Keratinocyte (primary cell): Measurements from ENCODE around the gene PARD3. TPM values are rescaled to one million over a fixed set of nuclear protein-coding genes. Genes with fewer than 3 reads are reported as not detected.

Experiments used
- DNase-seq: peaks from one replicate; pipeline ENCODE4 v3.0.0-alpha.2; 2011; ENCODE audit warnings: low read depth, missing footprints, low spot score
- FAIRE-seq: peaks from 2 replicates; lab custom pipeline; 2011; peaks lifted over from hg19 to GRCh38; lab: Jason Lieb, UNC
- H2AFZ ChIP-seq: 2 replicates; pipeline ENCODE4 v1.6.0; 2012; ENCODE audit warnings: low read length, control low read depth, inconsistent platforms; ENCODE audit not compliant: control insufficient read depth
- H3K27ac ChIP-seq: 2 replicates; pipeline ENCODE4 v1.5.1; 2011; ENCODE audit warnings: low read length; ENCODE audit not compliant: control insufficient read depth, insufficient read depth
- H3K27me3 ChIP-seq: 3 replicates; pipeline ENCODE4 v1.6.0; 2011; ENCODE audit warnings: low read length; ENCODE audit not compliant: control insufficient read depth, insufficient read depth; ENCODE audit errors: extremely low read depth
- H3K36me3 ChIP-seq, 2 experiments: 2 replicates in 1 of 2; 3 replicates in 1 of 2; pipeline ENCODE4 v1.5.1; 2011; ENCODE audit warnings: low read length in 2 of 2, mild to moderate bottlenecking in 1 of 2; ENCODE audit not compliant: control insufficient read depth in 2 of 2, insufficient read depth in 2 of 2; ENCODE audit errors: extremely low read depth in 1 of 2
- H3K4me1 ChIP-seq: 3 replicates; pipeline ENCODE4 v1.5.1; 2011; ENCODE audit warnings: low read length; ENCODE audit not compliant: control insufficient read depth, insufficient read depth; ENCODE audit errors: extremely low read depth
- H3K4me2 ChIP-seq: 3 replicates; pipeline ENCODE4 v1.6.0; 2011; ENCODE audit warnings: low read depth, low read length; ENCODE audit not compliant: control insufficient read depth, insufficient read depth; ENCODE audit errors: extremely low read depth
- H3K4me3 ChIP-seq, 3 experiments: fragments of 200-600 bp in 1 of 3; sonication (generic) in 1 of 3; 2 replicates in 2 of 3; 3 replicates in 1 of 3; pipeline ENCODE4 v1.5.1; 2011 to 2016; ENCODE audit warnings: low read length in 3 of 3, mild to moderate bottlenecking in 3 of 3, control low read depth in 2 of 3, inconsistent platforms in 1 of 3, low read depth in 1 of 3, mixed read lengths in 1 of 3, mixed run types in 1 of 3, moderate library complexity in 1 of 3; ENCODE audit not compliant: control insufficient read depth in 2 of 3, insufficient read depth in 2 of 3; ENCODE audit errors: extremely low read depth in 1 of 3
- H3K79me2 ChIP-seq: 2 replicates; pipeline ENCODE4 v1.6.0; 2012; ENCODE audit warnings: low read length; ENCODE audit not compliant: control insufficient read depth, insufficient read depth
- H3K9ac ChIP-seq: 3 replicates; pipeline ENCODE4 v1.6.0; 2011; ENCODE audit warnings: low read length; ENCODE audit not compliant: control insufficient read depth, insufficient read depth; ENCODE audit errors: extremely low read depth
- H3K9me1 ChIP-seq: 3 replicates; pipeline ENCODE4 v1.6.0; 2011; ENCODE audit warnings: low read length; ENCODE audit not compliant: control insufficient read depth, insufficient read depth; ENCODE audit errors: extremely low read depth
- H3K9me3 ChIP-seq: 2 replicates; pipeline ENCODE4 v1.5.1; 2012; ENCODE audit warnings: low read depth, low read length; ENCODE audit not compliant: control insufficient read depth
- H4K20me1 ChIP-seq: 3 replicates; pipeline ENCODE4 v1.6.0; 2011; ENCODE audit warnings: low read length; ENCODE audit not compliant: control insufficient read depth, insufficient read depth; ENCODE audit errors: extremely low read depth
- EZH2 ChIP-seq: IDR thresholded peaks from one replicate; pipeline ENCODE4 v1.6.1; 2012; ENCODE audit warnings: inconsistent platforms, mild to moderate bottlenecking, low read length, moderate library complexity
- dilution Hi-C: fragments of 300-500 bp; cut with MboI; formaldehyde crosslinking; loops from one replicate; pipeline ENCODE4 v1.7.0; 2020; ENCODE audit warnings: low sequenced_read_pairs; ENCODE audit not compliant: extremely low pct_ligation_motif_present
- polyA plus RNA-seq, 5 experiments: library from polyadenylated mRNA; depleted of rRNA in 3 of 5; stranded (reverse) in 3 of 5; stranded (forward) in 1 of 5; unstranded in 1 of 5; fragments of >200 nt; gene quantifications; 1 replicate in 1 of 5; 2 replicates in 3 of 5; 3 replicates in 1 of 5; pipeline versions ENCODE4 v1.2.1 to v1.2.3, GENCODE V29; 2011 to 2012; ENCODE audit warnings: missing spikeins in 2 of 5, low read depth in 1 of 5, low replicate concordance in 1 of 5
- TF ChIP-seq, protein P1 (sequence below), 3 experiments: IDR thresholded peaks in 1 of 3; conservative IDR thresholded peaks in 1 of 3; optimal IDR thresholded peaks in 1 of 3; 2 replicates in 2 of 3; 3 replicates in 1 of 3; pipeline versions ENCODE3 to v1.5.1; 2011; ENCODE audit warnings: low read length in 3 of 3, mild to moderate bottlenecking in 3 of 3, moderate library complexity in 2 of 3, control low read depth in 1 of 3, inconsistent platforms in 1 of 3; ENCODE audit not compliant: insufficient read depth in 2 of 3; ENCODE audit errors: extremely low read depth in 1 of 3

Gene PARD3
- polyA plus RNA-seq, 1 donor (not counting 4 experiments of a cell fraction or from before 2014, with no cell fraction given), result 46.4 TPM

DNA sequence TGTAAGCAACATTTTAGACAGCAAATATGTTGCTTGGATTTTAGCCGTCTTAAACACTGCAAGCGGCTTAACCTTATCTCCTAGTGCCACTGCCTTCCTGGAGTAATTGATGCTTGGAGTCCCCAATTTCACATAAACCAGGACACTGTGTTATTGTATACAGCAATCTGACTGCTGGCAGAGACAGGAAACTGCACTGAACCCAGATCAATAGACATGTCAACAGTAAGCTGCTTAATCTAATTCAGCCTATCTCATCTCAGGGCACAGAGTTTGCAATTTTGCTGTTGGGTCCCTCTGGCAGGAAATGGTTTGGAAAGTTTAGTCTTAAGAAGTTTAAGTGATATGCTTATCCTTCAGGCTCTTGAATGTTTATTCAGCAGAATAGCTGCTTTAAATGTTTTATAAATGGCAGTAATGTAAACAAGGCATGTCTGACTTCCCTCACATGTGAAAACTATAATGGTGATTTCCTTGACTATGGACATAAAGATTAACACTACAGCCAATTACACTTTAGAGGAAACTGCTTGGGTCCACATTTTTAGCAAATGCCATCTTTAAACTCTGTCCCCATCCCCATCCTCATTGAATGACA, 598.6 kb downstream of the PARD3 start:
- H3K4me3 ChIP-seq, result no peak overlapping the region
- H3K27me3 ChIP-seq, result no peaks in the 10 kb centered on the region
- H3K9me1 ChIP-seq, result no peaks in the 10 kb centered on the region
- H4K20me1 ChIP-seq, result no peaks in the 10 kb centered on the region
- H3K27ac ChIP-seq, result no peak overlapping the region
- H3K79me2 ChIP-seq, result no peaks in the 10 kb centered on the region
- FAIRE-seq, result no peak
- H3K9ac ChIP-seq, result no peak overlapping the region
- no peaks in the 10 kb centered on the region for H3K9me3 ChIP-seq
- no peak for DNase-seq
- dilution Hi-C loops, result no loop called here
- no peaks in the 10 kb centered on the region for H3K4me1 ChIP-seq
- no peak overlapping the region for H2AFZ ChIP-seq
- TF ChIP-seq, protein P1, sequence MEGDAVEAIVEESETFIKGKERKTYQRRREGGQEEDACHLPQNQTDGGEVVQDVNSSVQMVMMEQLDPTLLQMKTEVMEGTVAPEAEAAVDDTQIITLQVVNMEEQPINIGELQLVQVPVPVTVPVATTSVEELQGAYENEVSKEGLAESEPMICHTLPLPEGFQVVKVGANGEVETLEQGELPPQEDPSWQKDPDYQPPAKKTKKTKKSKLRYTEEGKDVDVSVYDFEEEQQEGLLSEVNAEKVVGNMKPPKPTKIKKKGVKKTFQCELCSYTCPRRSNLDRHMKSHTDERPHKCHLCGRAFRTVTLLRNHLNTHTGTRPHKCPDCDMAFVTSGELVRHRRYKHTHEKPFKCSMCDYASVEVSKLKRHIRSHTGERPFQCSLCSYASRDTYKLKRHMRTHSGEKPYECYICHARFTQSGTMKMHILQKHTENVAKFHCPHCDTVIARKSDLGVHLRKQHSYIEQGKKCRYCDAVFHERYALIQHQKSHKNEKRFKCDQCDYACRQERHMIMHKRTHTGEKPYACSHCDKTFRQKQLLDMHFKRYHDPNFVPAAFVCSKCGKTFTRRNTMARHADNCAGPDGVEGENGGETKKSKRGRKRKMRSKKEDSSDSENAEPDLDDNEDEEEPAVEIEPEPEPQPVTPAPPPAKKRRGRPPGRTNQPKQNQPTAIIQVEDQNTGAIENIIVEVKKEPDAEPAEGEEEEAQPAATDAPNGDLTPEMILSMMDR (optimal IDR thresholded peaks at IDR 0.05 in 1 of 3, IDR thresholded peaks at IDR 0.05 in 1 of 3, conservative IDR thresholded peaks at IDR 0.05 in 1 of 3; ENCODE audit: extremely low read depth in 1 of 3, insufficient read depth in 2 of 3, low read length in 3 of 3), result no peak
- TF ChIP-seq EZH2, result no peak
- H3K4me2 ChIP-seq, result no peak overlapping the region
- no peaks in the 10 kb centered on the region for H3K36me3 ChIP-seq

DNA sequence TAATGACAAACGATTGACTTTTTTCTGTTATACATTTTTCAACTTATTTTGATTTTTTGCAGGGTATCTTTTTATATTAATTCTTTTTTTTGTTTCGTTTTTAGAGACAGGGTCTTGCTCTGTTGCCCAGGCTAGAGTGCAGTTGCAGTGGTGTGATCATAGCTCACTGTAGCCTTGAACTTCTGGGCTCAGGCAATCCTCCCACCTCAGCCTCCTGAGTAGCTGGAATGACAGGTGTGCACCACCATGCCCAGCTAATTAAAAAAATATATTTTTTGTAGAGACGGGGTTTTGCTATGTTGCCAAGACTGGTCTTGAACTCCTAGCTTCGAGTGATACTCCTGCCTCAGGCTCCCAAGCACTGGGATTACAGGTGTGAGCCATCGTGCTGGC, 601.3 kb downstream of the PARD3 start:
- no peak for FAIRE-seq
- Histone ChIP-seq H3K4me3 (no peak overlapping the region), H3K9ac (no peak overlapping the region), H3K4me2 (no peak overlapping the region), H4K20me1 (no peaks in the 10 kb centered on the region), H3K4me1 (no peaks in the 10 kb centered on the region), H3K27ac (no peak overlapping the region), H3K9me1 (no peaks in the 10 kb centered on the region), H3K27me3 (no peaks in the 10 kb centered on the region), H2AFZ (no peak overlapping the region), H3K79me2 (no peaks in the 10 kb centered on the region), H3K36me3 (no peaks in the 10 kb centered on the region), H3K9me3 (no peaks in the 10 kb centered on the region)
- dilution Hi-C loops, result no loop called here
- TF ChIP-seq, protein P1 (optimal IDR thresholded peaks at IDR 0.05 in 1 of 3, IDR thresholded peaks at IDR 0.05 in 1 of 3, conservative IDR thresholded peaks at IDR 0.05 in 1 of 3; ENCODE audit: extremely low read depth in 1 of 3, insufficient read depth in 2 of 3, low read length in 3 of 3), result no peak
- no peak for TF ChIP-seq EZH2
- no peak for DNase-seq
